ENCODE results near the gene NT5M.

Gene NT5M

GRCh38 chr17:17343896-17344506 lies 40.8 kb downstream of the NT5M start:
- no peak for DNase-seq

- DNase-seq, result no peak
Observed at GRCh38 chr17:17344507-17345293, 41.5 kb downstream of the NT5M start.

GRCh38 chr17:17345294-17345597 lies 42.1 kb downstream of the NT5M start:
- no peak for DNase-seq

GRCh38 chr17:17345686-17346427 lies 42.7 kb downstream of the NT5M start:
- no peak for DNase-seq

- no peak for DNase-seq
Observed at GRCh38 chr17:17346428-17347233, 43.5 kb downstream of the NT5M start.

- no peak for DNase-seq
Observed at GRCh38 chr17:17347234-17347955, 44.2 kb downstream of the NT5M start.

GRCh38 chr17:17347956-17348871 lies 45.0 kb downstream of the NT5M start:
- DNase-seq, result no peak

- DNase-seq, result no peak
Observed at GRCh38 chr17:17348872-17349723, 45.9 kb downstream of the NT5M start.

GRCh38 chr17:17349724-17350106 lies 46.5 kb downstream of the NT5M start:
- no peak for DNase-seq

GRCh38 chr17:17350491-17351355 lies 47.5 kb downstream of the NT5M start:
- DNase-seq, result no peak

- DNase-seq, result no peak
Observed at GRCh38 chr17:17351356-17351891, 48.3 kb downstream of the NT5M start.

GRCh38 chr17:17351901-17352781 lies 49.0 kb downstream of the NT5M start:
- no peak for DNase-seq

- DNase-seq, result no peak
Observed at GRCh38 chr17:17352836-17353624, 49.9 kb downstream of the NT5M start.

- no peak for DNase-seq
Observed at GRCh38 chr17:17353625-17354484, 50.7 kb downstream of the NT5M start.

- DNase-seq, result peak; percentile 75
Observed at GRCh38 chr17:17354560-17355349, 51.6 kb downstream of the NT5M start.

Data from OCI-M1 (cell line).